AG20443 (cell line): ENCODE results near the gene WDR7.

Source experiments
- DNase-seq: peaks from one replicate; pipeline ENCODE4 v3.0.0; 2012; ENCODE audit warnings: low spot score, mixed read lengths

Gene WDR7

DNA sequence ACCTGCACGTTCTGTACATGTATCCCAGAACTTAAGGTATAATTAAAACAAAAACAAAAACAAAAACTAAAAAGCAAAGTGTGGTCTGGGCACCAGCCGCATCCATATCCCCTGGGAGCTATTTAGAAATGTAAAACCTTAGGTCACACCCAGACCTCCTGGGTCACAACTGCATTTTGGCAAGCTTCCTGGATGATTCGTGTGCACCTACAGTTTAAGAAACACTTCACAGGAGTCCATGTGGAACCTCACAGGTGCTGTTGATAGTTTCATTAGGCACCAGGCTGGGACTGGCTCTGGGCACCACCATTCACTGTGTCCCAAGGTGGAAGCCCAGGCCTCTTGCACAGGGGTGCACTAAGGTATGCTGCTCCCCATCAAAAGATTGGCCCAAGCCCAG is 392.1 kb downstream of the WDR7 start:
- DNase-seq: no peak

DNA sequence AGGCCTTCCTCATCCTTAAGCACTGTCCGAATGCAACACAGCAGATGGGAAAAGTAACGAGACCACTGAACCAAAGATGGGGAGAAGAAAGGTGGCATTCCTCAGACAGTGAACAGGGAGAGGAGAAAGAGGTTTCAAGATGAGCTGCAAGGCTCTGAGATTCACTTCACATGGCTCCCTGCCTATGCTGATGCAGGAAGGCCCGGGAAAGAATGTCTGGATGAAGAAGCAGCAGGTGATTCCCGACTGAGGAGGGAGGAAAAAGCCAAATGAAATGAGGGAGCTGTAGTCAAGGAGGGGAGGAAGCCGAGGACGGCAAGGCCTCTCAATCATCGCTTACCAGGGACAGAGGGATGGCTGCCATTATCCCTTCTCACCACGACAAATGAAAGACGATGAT is 397.2 kb downstream of the WDR7 start:
- DNase-seq: no peak

DNA sequence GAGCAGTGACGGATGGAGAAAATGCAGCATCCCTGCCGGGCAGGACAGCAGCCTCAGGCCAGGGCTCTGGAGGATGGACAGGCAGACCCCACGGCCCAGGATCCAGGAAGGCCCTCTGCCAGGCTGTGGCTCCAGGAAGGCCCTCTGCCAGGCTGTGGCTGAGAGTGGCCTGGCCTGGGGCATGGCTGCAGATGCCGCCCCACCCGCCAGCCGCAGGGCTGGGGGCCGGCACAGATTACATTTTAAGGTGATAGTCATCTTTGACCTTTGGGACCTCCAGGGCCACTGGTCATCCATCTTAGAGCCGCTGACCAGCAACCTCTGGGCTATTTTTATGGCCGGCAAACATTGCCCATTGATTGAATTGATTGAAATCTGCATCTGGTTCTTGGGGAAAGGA is 397.7 kb downstream of the WDR7 start:
- DNase-seq: no peak

DNA sequence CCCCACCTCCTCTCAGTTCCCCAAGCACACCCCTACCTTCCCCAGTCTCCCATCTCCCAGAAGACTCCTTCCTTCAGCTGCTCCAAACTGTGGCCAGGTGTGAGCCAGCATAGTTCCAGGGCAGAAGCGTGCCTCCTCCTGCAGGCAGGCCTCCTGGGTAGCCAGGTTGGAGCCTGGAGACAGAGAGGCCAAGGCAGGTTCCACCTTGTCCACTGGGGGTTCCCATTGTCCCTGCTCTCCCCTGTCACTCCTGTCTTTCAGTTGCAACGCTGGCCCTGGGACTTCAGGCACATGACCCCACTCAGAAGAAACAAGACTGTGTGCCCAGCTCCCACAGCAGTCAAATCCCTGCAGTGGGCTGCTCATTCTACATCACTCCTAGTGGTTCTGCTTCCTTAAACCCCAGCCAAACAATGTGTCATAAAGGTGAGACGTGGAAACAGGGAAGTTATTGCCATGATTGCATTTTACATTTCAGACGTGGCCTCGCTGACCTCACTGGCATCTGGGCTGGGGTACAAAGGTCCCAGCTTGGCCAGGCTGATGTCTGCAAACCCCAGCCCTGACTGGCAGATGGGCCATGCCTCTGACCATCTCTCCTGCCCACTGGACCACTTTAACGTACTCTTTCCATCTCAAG is 399.3 kb downstream of the WDR7 start:
- DNase-seq: no peak

DNA sequence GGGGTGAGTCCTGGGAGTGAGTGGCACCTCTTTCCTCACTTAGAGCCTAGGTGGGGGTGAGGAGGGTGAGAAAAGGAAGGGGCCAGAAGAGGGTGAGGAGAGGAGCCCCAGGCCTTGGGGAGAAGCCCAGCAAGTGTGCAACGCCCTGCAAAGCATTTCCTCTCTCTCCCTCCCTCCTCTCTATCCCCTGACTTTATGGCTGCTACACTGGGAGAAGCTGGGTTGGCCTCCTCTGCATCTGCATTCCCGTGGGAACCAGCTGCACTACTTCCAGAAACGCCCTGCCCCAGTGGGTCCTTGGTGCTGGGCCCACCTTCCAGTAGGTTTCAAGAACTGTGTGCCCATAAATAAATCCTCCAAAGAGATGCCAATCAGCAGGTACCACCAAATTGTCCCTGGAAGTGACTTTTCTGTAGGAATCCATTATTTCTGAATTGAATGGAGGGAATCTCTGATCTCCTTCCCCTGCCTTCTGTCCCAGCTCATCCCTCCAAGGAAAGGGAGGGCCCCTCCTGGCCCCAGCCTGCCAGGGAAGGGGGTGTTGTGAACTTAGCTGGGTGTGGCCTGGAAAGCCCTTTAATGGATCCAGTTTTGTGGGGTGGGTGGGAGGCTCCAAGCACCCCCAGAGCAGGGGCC is 400.0 kb downstream of the WDR7 start:
- DNase-seq: no peak

DNA sequence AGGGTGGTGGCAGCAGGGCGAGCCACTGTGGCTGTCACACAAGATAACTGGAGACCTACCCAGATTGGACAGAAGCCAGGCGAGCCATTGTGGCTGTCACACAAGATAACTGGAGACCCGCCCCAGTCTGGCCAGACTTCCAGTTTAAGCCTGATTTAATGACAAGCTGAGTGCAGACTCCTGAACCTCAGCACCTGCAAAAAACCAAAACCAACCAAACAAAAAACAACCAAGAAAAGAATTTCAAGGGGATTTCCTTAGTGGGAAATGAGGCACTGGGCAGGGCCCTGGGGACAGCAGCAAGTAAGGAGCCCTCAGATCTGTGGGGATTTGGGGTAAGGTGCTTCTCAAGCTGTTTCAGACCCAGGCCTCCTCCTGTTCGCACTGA is 400.5 kb downstream of the WDR7 start:
- no peak for DNase-seq

DNA sequence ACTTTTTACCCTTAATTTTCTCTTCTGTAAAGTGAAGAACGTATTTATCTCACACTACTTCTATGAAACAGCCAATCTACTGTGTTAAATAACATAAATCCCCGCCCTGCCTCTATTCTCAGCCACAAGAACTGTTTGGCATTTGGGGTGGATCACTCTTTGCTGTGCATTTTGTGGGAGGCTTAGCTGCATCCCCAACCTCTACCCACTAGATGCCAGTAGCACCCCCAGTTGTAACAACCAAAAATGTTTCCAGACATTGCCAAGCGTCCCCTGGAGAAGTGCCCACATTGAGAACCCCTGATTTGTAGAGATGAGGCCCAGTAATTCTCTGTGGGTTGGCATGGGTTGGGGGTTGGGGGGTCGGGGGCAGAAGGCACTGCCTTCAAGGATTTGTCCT is 401.0 kb downstream of the WDR7 start:
- DNase-seq: no peak

DNA sequence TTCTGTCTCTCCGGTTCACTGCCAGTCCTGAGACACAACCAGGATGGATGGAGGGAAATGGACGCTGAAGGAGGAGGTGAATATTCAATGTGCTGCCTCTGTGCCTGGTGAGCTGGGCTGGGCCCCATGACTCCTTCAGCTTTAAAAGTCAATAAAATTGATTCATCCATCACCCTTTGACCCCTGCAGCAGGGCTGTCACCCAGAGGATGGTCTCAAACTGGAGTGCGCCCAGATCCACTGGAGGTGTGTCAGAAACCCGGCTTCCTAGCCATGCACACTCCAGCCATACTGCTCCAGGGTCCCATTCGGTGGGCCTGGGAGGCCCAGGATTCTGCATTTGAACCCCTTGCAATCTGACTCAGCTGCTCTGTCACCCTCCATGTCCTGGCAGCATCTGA is 401.6 kb downstream of the WDR7 start:
- no peak for DNase-seq

DNA sequence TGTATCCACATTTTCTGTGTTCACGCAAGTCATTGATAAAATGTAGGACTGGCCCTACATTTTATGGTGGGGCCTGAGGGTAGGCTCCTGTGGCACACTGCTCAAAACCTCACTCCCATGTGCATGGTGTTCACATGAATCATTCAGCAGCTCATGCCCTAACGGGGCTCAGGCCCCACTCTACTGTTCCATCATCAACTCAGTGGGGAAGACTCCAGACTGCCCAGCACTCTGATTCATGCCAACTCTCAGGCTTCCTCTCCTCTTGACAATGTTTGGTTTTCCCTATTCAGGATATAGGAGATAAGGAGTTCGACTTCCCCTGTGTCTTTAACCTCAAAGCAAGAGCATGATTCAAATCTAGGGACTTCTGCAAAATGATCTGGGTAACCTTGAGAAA is 403.7 kb downstream of the WDR7 start:
- DNase-seq: no peak

DNA sequence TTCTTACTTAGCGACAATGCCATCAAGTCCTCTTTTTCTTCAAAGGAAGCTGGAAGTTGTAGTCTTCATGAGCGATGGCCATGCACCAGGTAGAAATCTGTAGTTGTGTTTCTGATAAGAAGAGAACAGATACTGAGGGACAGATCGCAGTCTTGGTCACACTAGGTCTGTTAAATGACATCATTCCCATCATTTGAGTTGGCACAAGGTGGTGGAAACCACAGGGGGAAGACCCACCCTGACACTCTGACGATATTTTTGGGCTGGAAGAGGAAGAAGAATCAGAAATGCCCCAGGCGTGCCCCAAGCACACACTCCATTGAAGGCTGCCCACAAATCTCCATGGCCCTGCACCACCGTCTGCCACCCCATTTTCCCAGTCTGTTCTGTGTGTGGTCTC is 406.7 kb downstream of the WDR7 start:
- DNase-seq: no peak

DNA sequence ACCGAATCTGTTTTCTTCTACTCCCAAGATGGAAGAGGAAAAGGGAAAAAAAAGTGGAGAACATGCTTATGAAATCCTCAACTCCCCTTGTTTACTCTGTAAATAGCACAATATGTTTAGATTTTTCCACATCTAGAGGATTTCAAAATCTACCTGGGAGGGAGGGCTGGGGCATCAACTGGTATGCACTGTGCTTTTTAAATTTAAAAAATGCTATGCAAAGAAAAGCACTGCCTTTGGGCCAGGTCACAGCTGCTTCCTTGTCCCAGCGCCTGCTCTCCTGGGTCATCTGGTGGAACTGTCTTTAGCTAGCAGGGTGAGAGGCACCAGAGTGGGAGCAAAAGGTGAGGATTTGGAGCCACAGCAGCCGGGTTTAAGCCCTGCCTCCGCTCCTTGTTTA is 407.6 kb downstream of the WDR7 start:
- DNase-seq: no peak

DNA sequence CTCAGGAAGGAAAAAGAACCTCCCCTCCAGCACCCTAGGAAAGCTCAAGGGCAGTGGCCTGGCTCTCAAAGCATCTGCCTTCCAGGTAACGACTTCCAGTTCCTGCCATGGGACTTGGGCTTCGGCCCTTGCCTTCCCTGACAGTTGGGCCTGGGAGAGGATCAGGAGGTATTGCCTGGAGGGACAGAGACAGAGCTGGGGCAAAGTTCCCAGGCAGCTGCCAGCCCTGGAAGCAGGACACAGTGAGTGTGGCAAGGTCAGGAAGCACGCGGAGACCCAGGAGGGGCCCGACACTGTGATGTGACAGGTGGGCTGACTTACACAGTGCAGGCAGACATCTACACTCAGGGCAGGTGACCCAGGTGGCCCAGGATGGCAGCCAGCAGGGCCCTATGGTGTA is 408.2 kb downstream of the WDR7 start:
- DNase-seq: no peak

DNA sequence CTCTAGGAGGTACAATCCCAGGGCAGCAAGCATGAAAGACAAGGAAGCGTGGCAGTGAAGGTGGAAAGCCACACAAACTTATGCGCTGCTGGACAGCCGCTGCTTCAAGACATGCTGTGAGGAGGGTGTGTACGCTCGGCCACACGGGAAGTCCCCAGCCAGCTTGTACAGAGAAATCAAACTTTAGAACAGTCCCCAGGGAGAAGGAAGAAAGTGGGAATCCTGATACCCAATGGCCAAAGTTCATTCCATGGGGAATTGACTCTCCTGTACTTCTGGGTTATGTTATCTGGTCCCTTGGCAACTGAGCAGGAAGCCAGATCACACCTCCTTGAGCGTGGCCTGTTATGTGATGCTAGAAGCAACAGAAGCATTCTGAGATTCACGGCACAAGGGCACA is 409.7 kb downstream of the WDR7 start:
- no peak for DNase-seq

DNA sequence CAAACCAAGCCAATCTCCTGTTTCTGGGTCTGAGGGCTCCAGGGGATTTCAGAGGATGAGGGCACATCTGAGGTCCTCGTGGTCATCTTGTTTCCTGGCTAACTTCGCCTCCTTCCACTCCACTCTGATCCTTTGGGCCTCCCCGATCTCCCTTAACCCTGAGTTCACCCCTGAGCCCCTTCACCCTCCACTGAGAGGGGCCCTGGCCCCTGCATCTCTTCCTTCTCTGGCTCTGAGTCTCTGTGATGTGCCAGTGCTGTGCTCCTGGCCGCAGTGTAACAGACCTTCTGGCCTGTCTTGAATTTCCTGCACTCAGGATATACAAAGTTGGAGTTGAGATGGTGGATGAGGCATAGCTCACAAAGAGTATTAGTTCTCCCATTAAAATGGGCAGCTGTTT is 411.0 kb downstream of the WDR7 start:
- no peak for DNase-seq

DNA sequence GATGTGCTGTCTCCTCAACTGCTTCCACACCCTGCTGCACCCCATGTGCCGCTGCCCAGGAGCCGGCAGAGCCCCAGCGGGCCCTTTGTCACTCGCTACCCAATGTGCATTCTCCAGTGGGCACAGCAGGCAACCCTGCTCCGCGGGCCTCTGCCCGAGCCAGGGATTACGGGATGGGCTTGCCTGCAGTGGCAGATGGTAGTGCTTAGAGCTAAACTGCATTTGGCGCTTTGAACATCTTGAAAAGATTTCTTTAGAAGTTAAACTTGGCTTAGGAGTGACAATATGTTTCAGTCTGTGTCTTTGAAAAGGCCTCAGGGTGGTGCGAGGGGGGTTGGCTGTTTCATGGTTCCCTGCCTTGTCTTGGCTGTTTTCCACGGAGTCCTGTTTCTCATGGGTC is 411.7 kb downstream of the WDR7 start:
- DNase-seq: no peak

DNA sequence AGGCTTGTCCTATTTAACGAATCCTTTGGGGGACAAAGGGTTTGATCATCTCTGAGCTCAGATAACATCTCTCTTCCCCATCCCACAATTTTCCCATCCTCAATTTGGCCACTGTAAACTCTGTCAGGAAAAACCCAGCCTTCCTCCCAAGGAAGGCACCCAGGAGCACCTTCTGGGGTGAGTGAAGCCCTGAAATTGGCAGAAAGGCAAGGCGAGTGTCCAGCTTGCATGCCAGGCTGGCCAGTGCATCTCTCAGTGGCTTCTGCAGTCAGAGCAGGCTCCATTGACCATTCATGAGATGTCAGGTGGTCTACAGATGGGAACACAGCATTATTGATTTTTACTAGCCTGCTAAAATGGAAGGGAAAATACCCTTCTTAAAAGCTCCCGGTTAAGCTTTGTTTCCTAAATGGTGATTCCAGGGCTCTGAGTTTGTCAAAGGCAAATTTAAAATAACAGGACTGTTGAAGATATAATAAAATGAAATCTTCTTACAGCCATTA is 412.5 kb downstream of the WDR7 start:
- no peak for DNase-seq

DNA sequence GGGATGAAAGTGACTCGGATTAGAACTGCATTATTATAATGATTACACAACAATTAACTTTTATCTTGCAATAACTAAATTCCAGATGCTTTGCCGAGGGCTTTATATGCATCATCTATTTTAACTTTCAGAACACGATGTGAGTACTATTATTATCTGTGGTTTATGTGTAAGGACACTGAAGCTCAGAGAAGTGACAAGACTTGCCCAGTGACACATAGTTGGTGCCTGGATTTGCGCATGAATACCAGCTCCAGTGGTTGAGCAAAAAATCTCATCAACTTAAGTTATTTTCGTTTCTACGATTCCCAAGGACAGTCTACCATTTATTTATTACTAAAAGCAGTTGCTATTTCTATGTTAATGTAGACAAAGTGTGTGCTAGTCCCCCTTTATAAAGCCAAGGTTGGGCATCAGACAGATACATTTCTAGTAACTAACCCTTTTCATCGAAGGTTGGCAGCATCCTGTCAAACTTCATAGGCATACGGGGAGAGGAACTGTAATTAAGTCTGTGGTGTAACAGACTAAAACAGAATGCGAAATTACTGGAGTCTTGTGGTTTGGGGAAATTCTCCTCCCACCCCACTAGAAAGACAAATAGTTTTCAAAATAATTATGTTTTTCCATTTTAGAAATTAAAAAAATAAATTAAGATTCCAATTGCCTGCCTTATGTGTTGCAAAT is 422.5 kb downstream of the WDR7 start:
- no peak for DNase-seq

DNA sequence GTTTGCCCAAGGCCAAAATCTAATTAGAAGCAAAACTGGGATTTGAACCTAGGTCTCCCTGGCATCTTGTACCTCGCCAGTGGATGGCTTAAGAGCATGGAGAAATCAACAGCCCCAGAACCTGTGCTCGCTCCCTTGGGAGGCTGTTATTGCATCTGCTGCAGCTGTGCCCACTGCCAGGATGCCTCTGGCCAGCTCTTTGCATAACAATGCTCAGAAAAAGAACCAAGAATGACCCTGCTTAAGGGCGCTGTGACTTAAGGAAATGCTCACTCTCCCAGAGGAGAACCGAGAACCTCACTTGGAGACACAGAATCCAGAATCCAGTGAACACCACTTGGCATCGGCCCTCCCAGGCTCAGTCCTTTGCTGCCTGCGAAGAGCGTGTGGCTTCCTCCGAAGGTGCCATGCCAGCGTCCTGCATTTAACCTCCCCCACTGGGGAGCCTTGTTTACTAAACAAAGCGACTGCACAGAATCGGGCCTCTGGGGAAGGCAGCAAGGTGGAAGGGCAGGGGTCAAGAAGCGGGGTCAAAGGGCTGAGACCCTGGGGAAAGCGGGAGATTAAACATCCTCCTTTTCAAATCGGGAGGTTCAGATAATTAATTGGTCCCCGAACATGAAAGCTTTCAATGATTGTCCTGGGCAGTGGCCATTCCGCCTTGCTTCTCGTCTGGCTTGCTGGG is 424.7 kb downstream of the WDR7 start:
- DNase-seq: no peak

DNA sequence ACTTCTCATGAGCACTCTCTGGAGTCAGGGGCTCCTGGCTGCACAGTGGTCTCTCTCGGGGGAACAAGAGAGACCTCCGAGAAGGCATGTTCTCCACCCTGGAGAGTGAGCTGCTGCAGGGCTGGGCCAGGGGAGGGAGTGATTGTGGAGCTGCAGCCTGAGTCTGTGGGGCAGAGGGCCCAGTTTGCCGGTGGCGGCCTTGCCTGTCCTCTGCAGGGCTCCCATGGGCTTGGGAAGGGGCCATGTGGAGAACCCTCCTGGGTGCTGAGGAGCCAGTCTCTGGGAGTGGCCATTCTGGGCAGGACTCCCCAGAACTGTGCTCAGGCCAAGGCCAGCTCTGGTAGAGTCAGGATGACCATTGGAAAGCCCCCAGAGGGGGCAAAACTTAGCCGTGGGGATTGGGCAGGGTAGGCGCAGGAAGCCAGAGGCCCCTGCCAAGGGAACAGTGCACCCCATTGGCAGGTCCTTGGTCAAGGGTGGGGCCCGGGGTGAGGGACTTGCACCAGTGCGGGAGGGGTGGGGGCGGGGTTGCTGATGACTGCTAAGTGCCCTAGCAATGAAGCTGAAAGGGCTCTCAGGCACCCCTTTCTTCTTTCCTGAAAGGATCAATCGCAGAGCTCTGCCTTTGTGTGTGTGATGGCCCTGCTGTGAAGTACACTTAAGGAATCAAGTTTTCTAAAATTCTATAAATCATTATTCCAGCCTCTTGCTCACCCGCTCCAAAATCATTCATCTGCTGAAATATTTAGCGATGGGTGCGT is 426.0 kb downstream of the WDR7 start:
- DNase-seq: no peak

DNA sequence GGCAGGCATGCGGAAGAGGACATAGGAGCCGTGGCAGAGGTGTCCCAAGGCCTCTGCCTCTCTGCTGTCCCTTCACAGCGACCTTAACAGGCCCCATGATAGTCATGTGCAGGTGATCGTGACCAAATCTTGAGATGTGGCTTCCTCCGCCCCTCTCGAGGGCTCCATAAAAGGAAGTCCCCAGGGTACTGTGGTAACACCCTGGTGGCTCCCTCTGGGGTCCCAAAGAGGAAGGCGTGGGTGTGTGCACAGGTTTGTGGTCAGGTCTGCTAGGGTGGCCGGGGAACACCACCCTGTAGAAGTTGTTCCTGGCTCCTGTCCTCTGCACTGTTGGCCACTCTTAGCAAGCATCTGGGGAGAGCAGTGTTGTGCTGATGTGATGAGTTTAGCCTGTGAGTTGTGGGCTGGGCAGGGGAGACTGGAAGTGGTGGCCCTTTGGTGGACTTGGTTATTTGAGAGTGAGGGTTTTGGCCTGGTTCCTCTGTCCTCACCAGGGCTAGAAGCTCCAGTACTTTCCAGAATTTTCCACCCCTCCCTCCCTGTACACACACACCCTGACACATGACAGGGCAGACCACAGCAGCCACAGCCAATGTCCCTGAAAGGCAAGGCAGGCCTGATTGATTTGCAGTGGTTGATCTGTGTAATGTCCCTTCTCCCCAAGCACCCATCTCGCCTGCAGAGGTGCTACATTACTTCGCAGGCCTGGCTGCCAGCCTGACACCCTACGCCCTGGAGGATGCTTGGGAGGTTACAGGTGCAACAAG is 426.8 kb downstream of the WDR7 start:
- DNase-seq: no peak

DNA sequence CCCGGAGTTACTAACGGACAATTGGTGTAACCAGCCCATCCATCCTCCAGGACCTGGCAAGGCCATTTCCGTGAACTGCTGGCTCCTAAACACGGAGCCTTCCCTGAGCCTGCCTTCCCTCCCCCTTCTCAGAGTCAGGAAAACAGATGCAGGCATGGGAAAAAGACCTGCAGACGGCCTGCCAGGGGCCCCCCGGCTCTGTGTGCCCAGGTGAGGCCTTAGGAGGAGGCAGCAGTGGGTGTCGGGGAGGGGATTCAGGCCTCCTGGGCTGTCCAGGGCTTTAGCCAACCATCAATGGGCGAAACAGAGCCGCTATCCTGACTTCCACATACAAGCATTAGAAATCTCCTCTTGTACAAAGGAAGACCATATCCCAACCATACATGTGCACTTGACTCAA is 427.5 kb downstream of the WDR7 start:
- DNase-seq: no peak

DNA sequence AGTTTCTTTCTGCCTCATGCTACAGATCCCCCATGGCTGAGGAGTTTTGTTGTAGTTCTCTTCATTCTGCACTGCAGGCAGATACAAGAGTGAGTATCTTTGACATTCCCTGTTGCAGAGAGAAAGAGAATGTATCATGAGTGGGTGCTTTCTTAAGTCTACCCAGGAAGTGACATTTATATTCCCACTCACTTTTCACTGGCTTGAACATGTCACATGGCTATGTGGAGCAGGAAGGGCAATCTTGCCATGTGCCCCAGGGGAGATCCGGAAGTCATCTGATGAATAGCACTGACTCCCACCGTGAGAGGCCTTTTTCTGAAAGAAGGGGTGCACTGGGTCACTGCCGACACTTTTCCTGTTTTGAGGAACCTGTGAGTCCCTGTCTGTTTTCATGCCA is 429.3 kb downstream of the WDR7 start:
- no peak for DNase-seq
